Activated CD4-positive, alpha-beta T cell treated with anti-CD3 and anti-CD28 coated beads, Interleukin-2, amount 10 ng/mL, durations not matched to agents 7 days and 5 days (primary cell): ENCODE results near the gene LRRC4C. TPM values are rescaled to one million over a fixed set of nuclear protein-coding genes. Genes with fewer than 3 reads are reported as not detected.
A peak's percentile ranks its signal among the peaks of the same experiment; 100 is the strongest.

Experiments
- CTCF ChIA-PET: fragments of 350-600 bp; sonication (Branson Sonifier 250); formaldehyde crosslinking; loops from one replicate; lab custom pipeline; 2021; ENCODE audit warnings: antibody characterized with exemption; lab: Charles Lee
- POLR2A ChIA-PET: fragments of 350-600 bp; sonication (Branson Sonifier 250); formaldehyde crosslinking; loops from one replicate; lab custom pipeline; 2021; ENCODE audit warnings: antibody characterized with exemption; lab: Charles Lee
- DNase-seq: peaks from one replicate; pipeline ENCODE4 v3.0.0-alpha.2; 2020
- H3K27ac Mint-ChIP-seq: one replicate; pipeline ENCODE4 v1.8.0; 2021; ENCODE audit warnings: mild to moderate bottlenecking, moderate library complexity, mixed read lengths
- H3K27me3 Mint-ChIP-seq: one replicate; pipeline ENCODE4 v1.8.0; 2021; ENCODE audit warnings: mixed read lengths
- H3K36me3 Mint-ChIP-seq: one replicate; pipeline ENCODE4 v1.8.0; 2021; ENCODE audit warnings: low read depth, mixed read lengths
- H3K4me1 Mint-ChIP-seq: one replicate; pipeline ENCODE4 v1.8.0; 2021; ENCODE audit warnings: mixed read lengths
- H3K4me3 Mint-ChIP-seq: one replicate; pipeline ENCODE4 v1.8.0; 2021; ENCODE audit warnings: mild to moderate bottlenecking, moderate library complexity, mixed read lengths
- H3K9me3 Mint-ChIP-seq: one replicate; pipeline ENCODE4 v1.8.0; 2021; ENCODE audit warnings: mixed read lengths
- total RNA-seq, 2 experiments: library from RNA; stranded (reverse); gene quantifications; one replicate each; pipeline ENCODE4 v1.2.3, GENCODE V29; 2021

The LRRC4C gene
- total RNA-seq, 2 experiments from 2014 or later = not detected

GRCh38 chr11:41254966-41255365, 204.5 kb downstream of the LRRC4C start:
- POLR2A ChIA-PET = no interaction called here

GRCh38 chr11:41250408-41250935, 209.0 kb downstream of the LRRC4C start:
- Mint-ChIP-seq H3K27me3 (no peaks in the 10 kb centered on the region), H3K9me3 (peaks cover 9% of the 10 kb centered on the region), H3K4me3 (no peak overlapping the region), H3K4me1 (no peaks in the 10 kb centered on the region), H3K27ac (no peak overlapping the region), H3K36me3 (no peaks in the 10 kb centered on the region)
- POLR2A ChIA-PET = no interaction called here
- CTCF ChIA-PET = no interaction called here
- DNase-seq = no peak

More at GRCh38 chr11:41254966-41255365, 204.5 kb downstream of the LRRC4C start:
- CTCF ChIA-PET = no interaction called here
- no peaks in the 10 kb centered on the region for H3K4me1 Mint-ChIP-seq
- no peak overlapping the region for H3K4me3 Mint-ChIP-seq
- H3K9me3 Mint-ChIP-seq = peaks cover 10% of the 10 kb centered on the region
- no peaks in the 10 kb centered on the region for H3K27me3 Mint-ChIP-seq
- no peaks in the 10 kb centered on the region for H3K36me3 Mint-ChIP-seq
- DNase-seq = no peak
- H3K27ac Mint-ChIP-seq = no peak overlapping the region

- H3K36me3 Mint-ChIP-seq = no peaks in the 10 kb centered on the region
- H3K27me3 Mint-ChIP-seq = no peaks in the 10 kb centered on the region
- H3K9me3 Mint-ChIP-seq = peaks cover 13% of the 10 kb centered on the region
- ChIA-PET POLR2A (no interaction called here), CTCF (no interaction called here)
- no peak overlapping the region for H3K4me3 Mint-ChIP-seq
- no peak overlapping the region for H3K27ac Mint-ChIP-seq
- no peak for DNase-seq
- H3K4me1 Mint-ChIP-seq = no peaks in the 10 kb centered on the region
Measured at GRCh38 chr11:41247621-41248020, 211.8 kb downstream of the LRRC4C start.

GRCh38 chr11:41246399-41246745, 213.1 kb downstream of the LRRC4C start:
- Mint-ChIP-seq H3K27me3 (no peaks in the 10 kb centered on the region), H3K4me3 (no peak overlapping the region), H3K27ac (no peak overlapping the region), H3K4me1 (no peaks in the 10 kb centered on the region), H3K9me3 (peaks cover 13% of the 10 kb centered on the region), H3K36me3 (no peaks in the 10 kb centered on the region)
- ChIA-PET CTCF (no interaction called here), POLR2A (no interaction called here)
- DNase-seq = no peak

- CTCF ChIA-PET = no interaction called here
- DNase-seq = no peak
Measured at GRCh38 chr11:41245704-41246398, 213.6 kb downstream of the LRRC4C start.

GRCh38 chr11:41245184-41245583, 214.3 kb downstream of the LRRC4C start:
- H3K27me3 Mint-ChIP-seq = no peaks in the 10 kb centered on the region
- peaks cover 14% of the 10 kb centered on the region for H3K9me3 Mint-ChIP-seq
- H3K4me3 Mint-ChIP-seq = no peak overlapping the region
- no peak overlapping the region for H3K27ac Mint-ChIP-seq
- no peaks in the 10 kb centered on the region for H3K4me1 Mint-ChIP-seq
- no peak for DNase-seq
- H3K36me3 Mint-ChIP-seq = no peaks in the 10 kb centered on the region
- CTCF ChIA-PET = no interaction called here
- POLR2A ChIA-PET = no interaction called here

More at GRCh38 chr11:41245704-41246398, 213.6 kb downstream of the LRRC4C start:
- no peak overlapping the region for H3K27ac Mint-ChIP-seq
- H3K4me1 Mint-ChIP-seq = no peaks in the 10 kb centered on the region
- H3K36me3 Mint-ChIP-seq = no peaks in the 10 kb centered on the region
- H3K4me3 Mint-ChIP-seq = no peak overlapping the region
- POLR2A ChIA-PET = no interaction called here
- no peaks in the 10 kb centered on the region for H3K27me3 Mint-ChIP-seq
- peaks cover 10% of the 10 kb centered on the region for H3K9me3 Mint-ChIP-seq

DNA sequence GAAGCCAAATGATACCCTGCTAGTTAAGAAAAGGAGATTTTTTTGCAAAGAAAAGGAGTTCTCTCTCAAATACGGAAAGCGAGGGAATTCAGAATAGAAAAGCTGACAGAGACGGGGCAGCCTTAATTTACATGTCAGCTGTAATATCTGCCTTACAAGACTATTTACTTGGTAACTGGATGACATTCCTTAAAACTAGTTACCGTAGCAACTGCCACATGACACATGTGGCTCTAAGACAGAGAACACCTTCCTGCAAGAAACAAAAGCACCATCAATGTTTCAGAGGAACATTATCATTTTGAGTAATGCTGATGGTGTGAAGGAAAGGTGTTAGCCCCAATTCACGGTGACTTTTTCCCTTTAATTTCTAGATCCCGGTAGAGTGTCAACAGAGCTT, 222.1 kb downstream of the LRRC4C start:
- Mint-ChIP-seq H3K4me1 (no peaks in the 10 kb centered on the region), H3K36me3 (no peaks in the 10 kb centered on the region), H3K9me3 (peaks cover 6% of the 10 kb centered on the region), H3K4me3 (no peak overlapping the region), H3K27me3 (no peaks in the 10 kb centered on the region), H3K27ac (no peak overlapping the region)
- POLR2A ChIA-PET = no interaction called here
- CTCF ChIA-PET = no interaction called here
- DNase-seq = no peak

DNA sequence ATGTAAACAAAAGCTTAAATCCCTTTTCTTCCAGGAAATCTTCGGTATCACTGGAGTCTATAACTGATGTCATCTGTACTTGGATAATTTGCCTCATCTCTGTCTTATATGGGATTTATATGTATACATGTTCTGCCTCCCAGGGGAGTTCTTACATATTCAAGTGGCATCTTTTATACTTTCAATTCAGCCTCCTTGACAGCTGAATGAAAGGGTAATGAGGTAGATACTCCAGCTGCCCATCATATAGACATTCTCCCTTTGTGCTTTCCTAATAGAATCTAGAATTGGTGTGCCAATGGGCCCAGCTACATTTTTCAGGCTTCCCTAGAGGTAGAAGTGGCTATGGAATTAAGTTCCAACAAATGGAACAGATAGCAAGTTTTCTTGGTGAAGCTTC, 223.8 kb downstream of the LRRC4C start:
- CTCF ChIA-PET = no interaction called here
- Mint-ChIP-seq H3K27me3 (no peaks in the 10 kb centered on the region), H3K4me1 (no peaks in the 10 kb centered on the region), H3K36me3 (no peaks in the 10 kb centered on the region), H3K27ac (no peak overlapping the region), H3K9me3 (peaks cover 3% of the 10 kb centered on the region), H3K4me3 (no peak overlapping the region)
- POLR2A ChIA-PET = no interaction called here
- no peak for DNase-seq

- Mint-ChIP-seq H3K4me1 (no peaks in the 10 kb centered on the region), H3K36me3 (no peaks in the 10 kb centered on the region), H3K9me3 (peaks cover 8% of the 10 kb centered on the region), H3K27me3 (no peaks in the 10 kb centered on the region), H3K4me3 (no peak overlapping the region), H3K27ac (no peak overlapping the region)
- ChIA-PET CTCF (no interaction called here), POLR2A (no interaction called here)
- DNase-seq = no peak
Measured at GRCh38 chr11:41225856-41226633, 233.4 kb downstream of the LRRC4C start.

DNA sequence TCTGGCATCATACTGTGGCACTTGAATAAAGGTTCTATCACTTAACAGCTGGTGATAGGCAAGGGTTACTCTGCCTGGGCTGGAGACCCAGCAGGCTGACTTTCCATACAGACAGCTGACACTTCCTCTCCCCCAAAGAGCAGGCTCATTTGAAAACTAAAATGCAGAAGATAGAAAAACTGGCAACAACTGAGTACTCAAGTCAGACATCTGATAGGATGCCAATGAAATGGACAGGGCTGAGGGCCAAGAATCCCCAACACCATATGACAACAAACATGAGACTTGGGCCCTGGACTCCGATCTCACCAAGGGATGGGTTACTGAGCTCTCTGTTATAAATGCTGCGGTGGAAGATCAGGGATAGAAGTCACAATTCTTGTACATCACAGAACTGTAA, 237.2 kb downstream of the LRRC4C start:
- ChIA-PET POLR2A (no interaction called here), CTCF (no interaction called here)
- H3K4me3 Mint-ChIP-seq = no peak overlapping the region
- no peaks in the 10 kb centered on the region for H3K36me3 Mint-ChIP-seq
- no peak for DNase-seq
- no peak overlapping the region for H3K27ac Mint-ChIP-seq
- H3K9me3 Mint-ChIP-seq = peaks cover 12% of the 10 kb centered on the region
- no peaks in the 10 kb centered on the region for H3K4me1 Mint-ChIP-seq
- H3K27me3 Mint-ChIP-seq = no peaks in the 10 kb centered on the region

DNA sequence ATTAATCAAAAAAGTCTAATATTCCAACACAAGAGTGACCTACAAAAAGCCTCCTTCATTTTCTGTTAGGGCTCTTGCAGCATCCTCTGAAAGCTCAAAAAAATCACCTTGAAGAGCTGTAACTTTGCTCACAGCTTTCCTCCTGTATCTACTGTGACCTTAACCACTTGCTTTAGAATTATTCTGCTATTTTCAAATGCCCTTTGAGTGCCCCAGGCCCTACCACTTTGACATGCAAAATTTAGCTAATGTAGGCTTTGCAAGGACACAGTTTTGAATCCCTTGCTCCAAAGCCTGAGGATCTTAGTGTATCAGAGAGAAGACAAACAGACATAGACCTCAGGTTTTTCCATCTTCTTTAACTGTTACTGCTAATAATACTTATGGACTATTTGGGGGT, 253.1 kb downstream of the LRRC4C start:
- no peak overlapping the region for H3K27ac Mint-ChIP-seq
- DNase-seq = no peak
- CTCF ChIA-PET = no interaction called here
- peaks cover 12% of the 10 kb centered on the region for H3K9me3 Mint-ChIP-seq
- no peaks in the 10 kb centered on the region for H3K4me1 Mint-ChIP-seq
- no peak overlapping the region for H3K4me3 Mint-ChIP-seq
- POLR2A ChIA-PET = no interaction called here
- no peaks in the 10 kb centered on the region for H3K36me3 Mint-ChIP-seq
- no peaks in the 10 kb centered on the region for H3K27me3 Mint-ChIP-seq

DNA sequence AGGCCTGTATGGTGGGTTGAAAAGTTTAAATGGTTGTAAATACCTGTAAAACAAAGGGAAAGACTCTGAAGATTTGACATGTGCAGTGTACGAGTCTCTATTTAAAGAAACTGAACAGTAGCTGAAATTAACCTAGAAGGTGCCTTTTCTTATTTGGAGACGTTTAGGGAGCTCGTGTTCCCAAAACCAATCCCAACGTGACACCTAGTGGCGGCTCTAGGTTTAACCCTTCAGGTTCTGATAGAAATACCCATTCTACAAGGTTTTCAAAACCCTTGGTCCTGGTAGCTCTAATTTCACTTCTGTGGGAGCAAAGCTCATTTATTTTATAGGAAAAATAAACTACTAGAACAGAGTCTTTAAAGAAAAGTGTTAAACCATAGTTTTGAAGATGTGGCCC, 258.3 kb downstream of the LRRC4C start:
- Mint-ChIP-seq H3K36me3 (no peaks in the 10 kb centered on the region), H3K27ac (no peak overlapping the region), H3K9me3 (no peaks in the 10 kb centered on the region), H3K4me1 (no peaks in the 10 kb centered on the region), H3K27me3 (no peaks in the 10 kb centered on the region), H3K4me3 (no peak overlapping the region)
- CTCF ChIA-PET = no interaction called here
- DNase-seq = peak; percentile 6
- POLR2A ChIA-PET = no interaction called here

DNA sequence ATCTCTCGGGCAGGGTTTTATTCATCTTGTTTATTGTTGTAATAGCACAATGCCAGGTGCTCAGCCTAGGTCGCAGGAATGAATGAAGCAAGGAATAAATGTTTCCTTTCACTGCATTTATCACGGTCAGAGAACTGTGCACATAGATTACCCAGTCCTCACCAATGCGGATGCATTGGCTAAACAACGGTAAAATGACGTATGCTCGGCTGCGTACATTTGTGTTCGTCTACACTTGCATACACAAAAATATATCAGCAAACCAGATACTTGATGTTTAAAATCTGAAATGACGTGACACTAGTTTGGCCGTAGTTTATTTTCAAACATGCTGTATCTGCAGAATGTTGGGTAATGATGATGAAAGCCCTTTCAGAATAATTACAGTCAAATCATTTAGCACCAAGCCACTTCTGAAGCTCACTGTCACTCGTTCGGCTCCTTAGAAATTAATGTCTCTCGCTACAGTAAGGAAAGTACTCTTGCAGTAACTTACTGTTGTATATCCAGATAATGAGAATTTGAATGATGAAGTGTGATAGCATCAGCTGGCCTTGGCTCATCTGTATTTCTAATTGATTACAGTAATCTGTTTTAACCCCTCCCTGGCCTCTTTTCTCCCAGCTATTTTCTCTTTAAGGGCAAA, 268.9 kb downstream of the LRRC4C start:
- Mint-ChIP-seq H3K36me3 (no peaks in the 10 kb centered on the region), H3K9me3 (peaks cover 14% of the 10 kb centered on the region), H3K27me3 (no peaks in the 10 kb centered on the region), H3K4me1 (no peaks in the 10 kb centered on the region), H3K4me3 (no peak overlapping the region), H3K27ac (no peak overlapping the region)
- POLR2A ChIA-PET = interaction anchor here (0.6 kb wide), 1 partner anchor 74 kb away, joined by 3 read pairs; no protein-coding TSS in a partner anchor
- CTCF ChIA-PET = no interaction called here
- no peak for DNase-seq
